ENCODE results near the gene DCST1.

- TF ChIP-seq YY1 (IDR thresholded peaks at IDR 0.05; ENCODE audit: insufficient read depth, insufficient read length) (no peak), ZNF274 (IDR thresholded peaks at IDR 0.05; ENCODE audit: low read depth, low read length) (no peak), SUZ12 (IDR thresholded peaks at IDR 0.05; ENCODE audit: extremely low read depth, insufficient read depth, insufficient read length) (no peak)
Measured at GRCh38 chr1:155077758-155078445, 44.3 kb downstream of the DCST1 start.
